Measurements from ENCODE around the gene RADIL.
A peak's percentile ranks its signal among the peaks of the same experiment; 100 is the strongest.

- TF ChIP-seq GATA3 (IDR thresholded peaks at IDR 0.05; ENCODE audit: low read depth, low read length), result no peak
- TF ChIP-seq GATA2 (IDR thresholded peaks at IDR 0.05; ENCODE audit: low read depth, low read length), result peak; percentile 86
Measured at GRCh38 chr7:4831723-4832495, 51.6 kb downstream of the RADIL start.

Data from SH-SY5Y (cell line).